Breast epithelium (tissue), 3 donors: ENCODE measurements around the gene SSBP4.

Experiments used
- CTCF ChIP-seq, 3 donors: fragments of 450-650 bp; IDR thresholded peaks; one replicate each; pipeline ENCODE4 v1.5.1; 2016 to 2017; ENCODE audit warnings: antibody characterized with exemption in 3 of 3, mild to moderate bottlenecking in 3 of 3, moderate library complexity in 3 of 3
- POLR2A ChIP-seq: fragments of 450-650 bp; IDR thresholded peaks from one replicate; pipeline ENCODE4 v1.6.1; 2016; ENCODE audit warnings: antibody characterized with exemption, mild to moderate bottlenecking, moderate library complexity
- POLR2AphosphoS5 ChIP-seq, 3 donors: sonication (generic); formaldehyde crosslinking; IDR thresholded peaks; one replicate each; pipeline ENCODE4 v1.6.1; 2017; ENCODE audit warnings: antibody characterized with exemption in 3 of 3

- TF ChIP-seq CTCF (IDR thresholded peaks at IDR 0.05): no peak
- no peak for TF ChIP-seq POLR2AphosphoS5 (IDR thresholded peaks at IDR 0.05)
- TF ChIP-seq POLR2A: no peak
Measured at GRCh38 chr19:18419699-18420460, 682 bp downstream of the SSBP4 start.
